Measurements from ENCODE around the gene ZBTB16.

DNA sequence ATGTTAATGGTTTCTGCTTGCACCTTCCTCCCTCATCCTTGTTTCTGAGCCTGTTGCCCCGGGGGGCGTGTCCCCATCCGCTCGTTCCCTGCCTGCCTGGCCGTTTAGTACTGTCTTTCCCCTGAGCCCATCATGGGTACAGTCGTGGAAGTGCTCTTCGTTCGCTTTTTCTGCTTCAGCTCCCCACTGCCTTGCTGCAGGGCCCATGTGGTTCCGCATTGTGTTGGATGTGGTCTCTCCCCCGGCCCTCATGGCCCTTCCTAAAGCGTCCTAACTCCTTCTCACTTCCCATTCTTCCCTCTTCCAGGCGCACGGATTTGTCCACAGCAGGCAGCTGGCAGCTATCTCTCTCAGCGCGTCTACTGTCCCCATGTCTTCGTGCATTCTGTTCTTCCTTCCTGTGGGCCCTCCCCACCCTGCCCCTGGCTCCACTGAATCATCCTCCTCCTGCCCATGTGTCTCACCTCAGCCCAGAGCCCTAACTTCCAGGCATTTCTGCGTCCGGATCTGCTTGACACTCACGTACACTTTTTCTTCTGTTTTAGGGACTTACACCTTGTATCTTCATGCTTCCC lies 98.1 kb downstream of the ZBTB16 start:
- TF ChIP-seq CTCF (IDR thresholded peaks at IDR 0.05) (no peak), EZH2phosphoT487 (IDR thresholded peaks at IDR 0.05) (no peak)

Data from neural progenitor cell (in vitro differentiated cells).